CD4-positive, alpha-beta T cell treated with Interleukin-17A for 4 hours (primary cell): ENCODE data around the gene SLITRK3.

ENCODE experiments used
- DNase-seq: peaks from one replicate; pipeline ENCODE4 v3.0.0-alpha.2; 2020; ENCODE audit warnings: mixed read lengths

The SLITRK3 gene

GRCh38 chr3:165195640-165196576 lies at the start of gene SLITRK3:
TSS of gene SLITRK3 (minus strand) at chr3:165196384. CDS start at chr3:165190830, 5,554 bp downstream.
- DNase-seq = no peak

- no peak for DNase-seq
Measured at GRCh38 chr3:165243597-165243996, 47.4 kb upstream of the SLITRK3 start.

GRCh38 chr3:165233501-165234195 lies 37.5 kb upstream of the SLITRK3 start:
- no peak for DNase-seq

GRCh38 chr3:165225604-165226003 lies 29.4 kb upstream of the SLITRK3 start:
- no peak for DNase-seq

GRCh38 chr3:165217739-165218138 lies 21.6 kb upstream of the SLITRK3 start:
- no peak for DNase-seq

- no peak for DNase-seq
Measured at GRCh38 chr3:165212580-165212979, 16.4 kb upstream of the SLITRK3 start.

GRCh38 chr3:165211721-165212120 lies 15.5 kb upstream of the SLITRK3 start:
- DNase-seq = no peak

GRCh38 chr3:165210727-165211126 lies 14.5 kb upstream of the SLITRK3 start:
- no peak for DNase-seq

GRCh38 chr3:165210132-165210531 lies 13.9 kb upstream of the SLITRK3 start:
- no peak for DNase-seq

GRCh38 chr3:165206454-165207266 lies 10.5 kb upstream of the SLITRK3 start:
- DNase-seq = peak; percentile 11

- no peak for DNase-seq
Measured at GRCh38 chr3:165204445-165204844, 8.3 kb upstream of the SLITRK3 start.

- DNase-seq = no peak
Measured at GRCh38 chr3:165202995-165203394, 6.8 kb upstream of the SLITRK3 start.

GRCh38 chr3:165201964-165202363 lies 5.8 kb upstream of the SLITRK3 start:
- no peak for DNase-seq

GRCh38 chr3:165197481-165197800 lies 1.3 kb upstream of the SLITRK3 start:
- no peak for DNase-seq

- DNase-seq = no peak
Measured at GRCh38 chr3:165196577-165197480, 645 bp upstream of the SLITRK3 start.

GRCh38 chr3:165195241-165195639 lies 944 bp downstream of the SLITRK3 start:
- no peak for DNase-seq

GRCh38 chr3:165194511-165195240 lies 1.5 kb downstream of the SLITRK3 start:
- no peak for DNase-seq

- DNase-seq = no peak
Measured at GRCh38 chr3:165193366-165194254, 2.6 kb downstream of the SLITRK3 start.

GRCh38 chr3:165192610-165193192 lies 3.5 kb downstream of the SLITRK3 start:
- no peak for DNase-seq

GRCh38 chr3:165191491-165191890 lies 4.7 kb downstream of the SLITRK3 start:
- DNase-seq = no peak
